ENCODE results near the gene ZNF500.

DNA sequence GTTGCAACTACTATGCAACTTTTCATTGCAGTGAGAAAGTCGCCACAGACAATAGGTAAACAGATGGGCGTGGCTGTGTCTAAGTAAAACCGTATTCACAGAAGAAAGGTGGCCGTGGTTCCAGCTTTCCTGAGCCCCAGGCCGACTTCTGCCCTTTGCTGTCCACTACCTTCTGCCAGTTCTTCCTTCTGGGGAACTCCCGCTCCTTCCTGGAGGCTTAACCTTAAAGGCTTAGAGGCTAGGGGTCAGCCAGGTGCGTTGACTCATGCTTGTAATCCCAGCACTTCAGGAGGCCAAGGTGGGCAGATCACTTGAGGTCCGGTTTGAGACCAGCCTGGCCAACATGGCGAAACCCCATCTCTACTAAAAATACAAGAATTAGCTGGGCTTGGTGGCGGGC is 23.3 kb upstream of the ZNF500 start:
- TF ChIP-seq EP300 (IDR thresholded peaks at IDR 0.05) = no peak
- TF ChIP-seq POLR2AphosphoS5 (IDR thresholded peaks at IDR 0.05) = no peak
- TF ChIP-seq, protein P1, sequence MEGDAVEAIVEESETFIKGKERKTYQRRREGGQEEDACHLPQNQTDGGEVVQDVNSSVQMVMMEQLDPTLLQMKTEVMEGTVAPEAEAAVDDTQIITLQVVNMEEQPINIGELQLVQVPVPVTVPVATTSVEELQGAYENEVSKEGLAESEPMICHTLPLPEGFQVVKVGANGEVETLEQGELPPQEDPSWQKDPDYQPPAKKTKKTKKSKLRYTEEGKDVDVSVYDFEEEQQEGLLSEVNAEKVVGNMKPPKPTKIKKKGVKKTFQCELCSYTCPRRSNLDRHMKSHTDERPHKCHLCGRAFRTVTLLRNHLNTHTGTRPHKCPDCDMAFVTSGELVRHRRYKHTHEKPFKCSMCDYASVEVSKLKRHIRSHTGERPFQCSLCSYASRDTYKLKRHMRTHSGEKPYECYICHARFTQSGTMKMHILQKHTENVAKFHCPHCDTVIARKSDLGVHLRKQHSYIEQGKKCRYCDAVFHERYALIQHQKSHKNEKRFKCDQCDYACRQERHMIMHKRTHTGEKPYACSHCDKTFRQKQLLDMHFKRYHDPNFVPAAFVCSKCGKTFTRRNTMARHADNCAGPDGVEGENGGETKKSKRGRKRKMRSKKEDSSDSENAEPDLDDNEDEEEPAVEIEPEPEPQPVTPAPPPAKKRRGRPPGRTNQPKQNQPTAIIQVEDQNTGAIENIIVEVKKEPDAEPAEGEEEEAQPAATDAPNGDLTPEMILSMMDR (IDR thresholded peaks at IDR 0.05) = no peak
